ENCODE measurements around the gene TNFRSF18.
"Not testable (repeated sequence)": the region's sequence is repeated elsewhere in the genome, so short reads cannot be mapped to it uniquely, and the experiment has no call there.

Gene TNFRSF18, protein sequence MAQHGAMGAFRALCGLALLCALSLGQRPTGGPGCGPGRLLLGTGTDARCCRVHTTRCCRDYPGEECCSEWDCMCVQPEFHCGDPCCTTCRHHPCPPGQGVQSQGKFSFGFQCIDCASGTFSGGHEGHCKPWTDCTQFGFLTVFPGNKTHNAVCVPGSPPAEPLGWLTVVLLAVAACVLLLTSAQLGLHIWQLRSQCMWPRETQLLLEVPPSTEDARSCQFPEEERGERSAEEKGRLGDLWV

GRCh38 chr1:1206376-1206965 lies at the start of gene TNFRSF18:
TNFRSF18 (minus strand) TSS chr1:1206592; CDS start chr1:1206571, 21 bp downstream.
- DNase-seq, result no peak

- no peak for DNase-seq
Measured at GRCh38 chr1:1255611-1256010, 49.2 kb upstream of the TNFRSF18 start.

- DNase-seq, result no peak
Measured at GRCh38 chr1:1255078-1255477, 48.7 kb upstream of the TNFRSF18 start.

GRCh38 chr1:1254667-1254998 lies 48.2 kb upstream of the TNFRSF18 start:
- no peak for DNase-seq

DNA sequence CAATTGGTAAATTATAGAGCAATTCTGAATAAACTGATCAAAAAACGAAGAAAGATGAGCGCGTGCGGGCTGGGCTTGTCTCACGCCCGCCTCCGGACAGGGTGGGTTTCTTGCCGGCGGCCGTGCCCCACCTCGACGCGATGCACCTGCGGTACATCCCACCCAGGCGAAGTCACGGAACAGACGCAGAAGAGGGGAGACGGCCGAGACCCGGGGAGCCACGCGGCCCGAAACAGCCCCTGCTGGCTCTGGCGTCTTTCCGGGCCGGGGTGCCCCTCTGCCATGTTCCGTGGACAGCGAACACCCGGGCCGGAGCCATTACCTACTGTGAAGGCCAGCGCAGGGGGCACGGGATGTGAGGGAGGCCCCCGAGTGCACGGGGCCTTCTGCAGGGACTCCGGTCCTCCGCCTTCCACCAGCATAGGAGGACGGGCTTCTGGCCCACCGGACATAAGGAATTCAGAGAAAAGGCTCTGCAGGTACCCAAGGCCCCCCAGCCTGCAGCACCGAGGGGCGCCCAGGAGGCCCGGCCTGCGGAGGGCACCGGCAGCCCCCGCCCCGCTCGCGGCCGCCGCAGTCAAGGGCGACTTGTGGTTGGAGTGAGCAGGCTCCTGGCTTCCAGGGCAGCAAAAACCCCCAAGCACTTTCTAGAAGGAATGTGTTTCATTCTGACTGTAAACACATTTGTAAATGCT lies 47.7 kb upstream of the TNFRSF18 start:
- DNase-seq, result no peak

- no peak for DNase-seq
Measured at GRCh38 chr1:1253314-1253713, 46.9 kb upstream of the TNFRSF18 start.

GRCh38 chr1:1250786-1251284 lies 44.4 kb upstream of the TNFRSF18 start:
- DNase-seq, result peak; percentile 22

GRCh38 chr1:1248009-1248913 lies 41.9 kb upstream of the TNFRSF18 start:
- not testable (repeated sequence) for DNase-seq

DNA sequence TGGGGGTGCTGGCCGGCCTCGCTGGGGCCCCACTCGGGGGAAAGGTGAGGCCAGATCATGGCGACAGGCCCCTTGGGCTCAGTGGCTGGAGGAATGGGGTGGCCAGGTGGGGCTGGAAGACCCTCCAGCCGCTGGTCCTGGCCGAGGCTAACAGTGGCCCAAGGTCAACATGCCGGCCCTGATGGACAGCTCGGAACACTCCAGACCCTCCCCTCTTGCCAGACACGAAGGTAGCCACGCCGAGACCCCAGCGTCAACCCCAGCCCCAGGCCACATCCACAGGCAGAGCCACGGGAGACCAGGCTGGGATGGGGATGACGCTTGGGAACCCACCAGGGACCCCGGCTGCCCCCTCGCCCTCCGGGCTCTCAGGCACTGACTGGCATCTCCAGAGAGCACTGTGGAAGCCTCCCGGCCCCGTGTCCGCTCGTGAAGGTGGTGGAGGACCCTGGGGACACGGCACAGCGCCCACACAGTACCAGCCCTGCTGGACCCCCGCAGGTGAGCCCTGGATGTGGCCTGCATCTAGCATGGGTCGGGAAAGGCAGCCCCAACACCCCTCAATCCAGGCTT lies 41.0 kb upstream of the TNFRSF18 start:
- no peak for DNase-seq

GRCh38 chr1:1246577-1247340 lies 40.4 kb upstream of the TNFRSF18 start, which contains the start of gene C1QTNF12:
C1QTNF12 (minus strand) TSS chr1:1246722; CDS start chr1:1246690, 32 bp downstream.
- no peak for DNase-seq

- DNase-seq, result no peak
Measured at GRCh38 chr1:1245817-1246576, 39.6 kb upstream of the TNFRSF18 start.

GRCh38 chr1:1245178-1245816 lies 38.9 kb upstream of the TNFRSF18 start:
- no peak for DNase-seq

DNA sequence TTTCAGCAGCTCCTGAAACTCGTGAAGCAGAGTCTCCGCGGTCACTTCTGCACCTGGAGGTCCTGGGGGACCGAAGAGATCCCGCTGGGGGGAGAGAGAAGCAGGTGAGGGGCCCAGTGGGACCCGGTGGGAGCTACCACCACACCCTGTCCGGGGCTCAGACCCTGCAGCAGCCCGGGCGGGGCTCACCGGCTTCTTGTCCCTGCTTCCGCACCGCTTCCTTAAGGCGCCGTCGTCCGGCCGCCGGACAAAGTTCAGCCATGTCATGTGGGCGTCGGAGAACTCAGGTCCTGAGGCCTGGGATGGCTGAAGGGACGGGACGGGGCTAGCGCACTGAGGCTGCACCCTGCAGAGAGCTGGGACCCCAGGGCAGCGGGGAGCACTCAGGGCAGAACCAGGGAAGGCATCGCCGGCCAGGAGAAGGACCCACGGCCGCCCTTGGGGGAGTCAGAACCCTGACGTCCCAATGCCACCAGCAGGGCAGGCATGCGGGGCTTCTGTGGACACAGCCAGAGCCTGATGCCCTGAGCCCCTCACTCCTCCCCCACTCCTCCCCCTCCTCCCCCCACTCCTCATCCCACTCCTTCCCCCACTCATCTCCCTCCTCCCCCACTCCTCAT lies 37.9 kb upstream of the TNFRSF18 start:
- DNase-seq, result no peak

- DNase-seq, result no peak
Measured at GRCh38 chr1:1243807-1244191, 37.4 kb upstream of the TNFRSF18 start.

GRCh38 chr1:1243266-1243660 lies 36.9 kb upstream of the TNFRSF18 start:
- DNase-seq, result no peak

DNA sequence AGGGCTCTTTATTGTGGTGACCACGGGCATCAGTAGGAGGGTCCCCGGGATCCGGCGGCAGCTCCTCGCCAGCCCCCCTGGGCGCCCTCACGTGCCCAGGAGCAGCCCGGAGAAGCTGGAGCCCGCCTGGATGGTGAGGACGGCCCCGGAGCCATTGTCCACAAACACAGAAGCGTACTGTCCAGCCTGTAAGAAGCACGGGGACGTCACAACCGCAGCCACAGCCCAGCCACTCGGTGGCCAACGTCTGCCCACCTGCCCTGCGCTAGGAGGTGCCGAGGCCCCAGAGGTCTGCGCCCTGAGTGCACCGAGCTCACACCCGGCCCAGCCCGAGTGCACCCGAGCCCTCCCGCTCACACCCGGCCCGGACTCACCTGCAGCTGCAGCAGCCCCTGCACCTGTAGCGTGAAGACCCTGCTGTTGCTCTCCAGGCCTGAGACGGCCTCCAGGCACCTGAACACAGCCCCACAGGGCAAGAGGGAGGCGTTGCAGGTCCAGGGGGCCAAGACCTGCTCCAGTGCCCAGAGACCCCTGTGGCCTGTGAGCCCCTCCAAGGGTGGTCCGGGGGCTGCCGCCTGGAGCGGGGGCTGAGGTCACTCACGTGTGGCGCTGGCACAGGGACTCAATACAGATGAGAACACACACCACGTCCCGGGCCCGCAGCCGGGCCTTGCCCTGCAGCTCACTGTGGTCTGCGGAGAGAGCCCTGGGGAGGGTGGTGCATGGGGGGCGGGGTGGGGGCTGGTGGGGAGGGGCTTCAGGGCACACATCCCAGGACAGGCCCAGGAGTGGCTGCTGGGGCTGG lies 36.3 kb upstream of the TNFRSF18 start:
- DNase-seq, result no peak

- DNase-seq, result no peak
Measured at GRCh38 chr1:1241588-1242219, 35.3 kb upstream of the TNFRSF18 start.

DNA sequence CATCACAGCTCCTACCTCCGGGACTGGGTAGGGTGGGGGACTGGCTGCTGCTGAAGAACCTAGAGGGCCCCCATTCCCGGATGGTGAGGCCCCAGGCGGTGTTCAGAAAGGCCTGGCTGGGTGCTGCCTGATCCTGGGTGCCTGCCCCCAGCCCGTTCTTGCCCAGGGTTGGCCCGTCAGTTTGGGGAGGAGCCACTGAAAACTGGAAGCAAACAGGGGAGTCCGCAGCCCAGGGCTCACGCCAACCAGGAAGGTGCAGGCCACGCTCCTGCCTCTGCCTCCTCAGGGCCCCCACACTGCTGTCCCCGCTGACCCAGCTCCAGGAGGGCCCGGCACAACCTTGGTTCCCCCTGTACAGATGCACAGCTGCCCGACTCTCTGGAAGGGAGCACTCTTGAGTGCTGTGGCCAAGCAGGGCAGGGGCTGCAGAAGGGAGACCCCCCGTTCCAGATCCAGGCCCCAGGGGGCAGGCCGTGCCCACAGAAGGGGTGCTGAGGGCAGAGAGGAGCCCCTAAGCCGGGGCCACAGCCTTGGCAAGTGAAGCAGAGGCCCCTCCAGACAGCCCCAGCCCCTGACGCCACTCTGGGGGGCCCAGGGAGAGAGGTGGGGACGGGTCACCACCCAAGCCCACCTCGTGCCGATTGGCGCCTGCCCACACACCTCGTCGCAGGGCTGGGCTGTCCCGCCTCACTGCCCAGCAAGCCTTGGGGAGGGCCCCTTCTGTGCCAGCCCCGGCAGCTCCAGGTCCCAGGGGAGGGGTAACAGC lies 34.6 kb upstream of the TNFRSF18 start:
- DNase-seq, result no peak
